WTC11 (cell line): ENCODE results near the gene IFT52. TPM values are rescaled to one million over a fixed set of nuclear protein-coding genes. Genes with fewer than 3 reads are reported as not detected.

Experiments used
- ATAC-seq: fragments of 200-7000 bp; cut with Tn5 transposase; 2 replicates; pipeline ENCODE4 v1.10.0; 2021; ENCODE audit warnings: mild to moderate bottlenecking, moderate library complexity
- CTCF ChIA-PET: fragments of 300-600 bp; sonication (Branson Sonifier 250); formaldehyde crosslinking; loops from one replicate; lab custom pipeline; 2021; ENCODE audit warnings: antibody characterized with exemption; lab: Charles Lee
- POLR2A ChIA-PET: fragments of 350-600 bp; sonication (Branson Sonifier 250); formaldehyde crosslinking; loops from one replicate; lab custom pipeline; 2021; ENCODE audit warnings: antibody characterized with exemption; lab: Charles Lee
- DNase-seq: peaks from one replicate; pipeline ENCODE4 v3.0.0; 2021; ENCODE audit warnings: low spot score
- H3K27ac Mint-ChIP-seq: 2 replicates; pipeline ENCODE4 v1.8.0; 2021; ENCODE audit warnings: mixed read lengths
- H3K27me3 Mint-ChIP-seq: 2 replicates; pipeline ENCODE4 v1.8.0; 2021; ENCODE audit warnings: low read depth, mild to moderate bottlenecking, moderate library complexity, mixed read lengths
- H3K36me3 Mint-ChIP-seq: 2 replicates; pipeline ENCODE4 v1.8.0; 2021; ENCODE audit warnings: mixed read lengths
- H3K4me1 Mint-ChIP-seq: 2 replicates; pipeline ENCODE4 v1.8.0; 2022; ENCODE audit warnings: mixed read lengths
- H3K4me3 Mint-ChIP-seq: 2 replicates; pipeline ENCODE4 v1.8.0; 2021; ENCODE audit warnings: mild to moderate bottlenecking, moderate library complexity, mixed read lengths
- H3K9me3 Mint-ChIP-seq: 2 replicates; pipeline ENCODE4 v1.8.0; 2021; ENCODE audit warnings: mixed read lengths
- CBFB ChIP-seq: sonication (generic); formaldehyde crosslinking; IDR thresholded peaks from 2 replicates; pipeline ENCODE4 v1.8.1; 2022; ENCODE audit warnings: mild to moderate bottlenecking, low read depth, missing genetic modification reagents
- CREB1 ChIP-seq: sonication (generic); formaldehyde crosslinking; IDR thresholded peaks from 2 replicates; pipeline ENCODE4 v1.8.0; 2023; ENCODE audit warnings: mild to moderate bottlenecking, missing genetic modification reagents
- CTCF ChIP-seq: fragments of 200-600 bp; IDR thresholded peaks from 2 replicates; pipeline ENCODE4 v1.8.0; 2022; ENCODE audit warnings: antibody characterized with exemption
- GABPB1 ChIP-seq: sonication (generic); formaldehyde crosslinking; IDR thresholded peaks from 2 replicates; pipeline ENCODE4 v1.8.1; 2023; ENCODE audit warnings: mild to moderate bottlenecking, missing genetic modification reagents
- GTF2I ChIP-seq: fragments of 250-450 bp; sonication (Bioruptor Pico); conservative IDR thresholded peaks from 2 replicates; pipeline ENCODE4 v1.4.0; 2021; ENCODE audit warnings: mild to moderate bottlenecking
- KAT7 ChIP-seq: sonication (generic); formaldehyde crosslinking; IDR thresholded peaks from 2 replicates; pipeline ENCODE4 v1.8.1; 2023; ENCODE audit warnings: missing genetic modification reagents, mild to moderate bottlenecking, borderline replicate concordance
- NFE2L1 ChIP-seq: sonication (generic); formaldehyde crosslinking; IDR thresholded peaks from 2 replicates; pipeline ENCODE4 v1.8.1; 2023; ENCODE audit warnings: missing genetic modification reagents
- NFYB ChIP-seq: sonication (generic); formaldehyde crosslinking; conservative IDR thresholded peaks from 2 replicates; pipeline ENCODE4 v1.8.0; 2022; ENCODE audit warnings: low read depth, missing genetic modification reagents
- NR1H2 ChIP-seq: sonication (generic); formaldehyde crosslinking; IDR thresholded peaks from 2 replicates; pipeline ENCODE4 v1.9.0; 2021; ENCODE audit warnings: mild to moderate bottlenecking, moderate library complexity, missing genetic modification reagents
- PRDM15 ChIP-seq: sonication (generic); formaldehyde crosslinking; IDR thresholded peaks from 2 replicates; pipeline ENCODE4 v1.8.0; 2022; ENCODE audit warnings: missing genetic modification reagents
- PRRX2 ChIP-seq: fragments of 250-450 bp; sonication (Bioruptor Pico); IDR thresholded peaks from 2 replicates; pipeline ENCODE4 v1.8.0; 2021; ENCODE audit warnings: mild to moderate bottlenecking
- RELA ChIP-seq: sonication (generic); formaldehyde crosslinking; IDR thresholded peaks from 2 replicates; pipeline ENCODE4 v1.8.1; 2022; ENCODE audit warnings: missing genetic modification reagents, mild to moderate bottlenecking, borderline replicate concordance
- TCF7 ChIP-seq: sonication (generic); formaldehyde crosslinking; IDR thresholded peaks from 2 replicates; pipeline ENCODE4 v1.8.0; 2022; ENCODE audit warnings: mild to moderate bottlenecking, low read depth, missing genetic modification reagents, moderate library complexity
- TEAD4 ChIP-seq: sonication (generic); formaldehyde crosslinking; IDR thresholded peaks from 2 replicates; pipeline ENCODE4 v1.8.0; 2022; ENCODE audit warnings: mild to moderate bottlenecking, missing genetic modification reagents
- ZNF138 ChIP-seq: sonication (generic); formaldehyde crosslinking; conservative IDR thresholded peaks from 2 replicates; pipeline ENCODE4 v1.8.1; 2022; ENCODE audit warnings: mild to moderate bottlenecking, moderate library complexity, missing genetic modification reagents
- ZNF219 ChIP-seq: sonication (generic); formaldehyde crosslinking; IDR thresholded peaks from 2 replicates; pipeline ENCODE4 v1.8.0; 2023; ENCODE audit warnings: missing genetic modification reagents, mild to moderate bottlenecking, borderline replicate concordance
- ZNF396 ChIP-seq: fragments of 250-450 bp; sonication (Bioruptor Pico); IDR thresholded peaks from 2 replicates; pipeline ENCODE4 v1.8.0; 2021; ENCODE audit warnings: mild to moderate bottlenecking, moderate library complexity, borderline replicate concordance
- ZNF532 ChIP-seq: fragments of 250-450 bp; sonication (Bioruptor Pico); IDR thresholded peaks from 2 replicates; pipeline ENCODE4 v1.9.0; 2021; ENCODE audit warnings: mild to moderate bottlenecking, borderline replicate concordance
- total RNA-seq: library from RNA; stranded (reverse); gene quantifications from 3 replicates; pipeline ENCODE4 v1.2.3, GENCODE V29; 2021
- TF ChIP-seq, protein P1 (sequence below): sonication (generic); formaldehyde crosslinking; IDR thresholded peaks from 2 replicates; pipeline ENCODE4 v1.8.0; 2023; ENCODE audit warnings: mild to moderate bottlenecking, missing genetic modification reagents
- TF ChIP-seq, protein P2 (sequence below): sonication (generic); formaldehyde crosslinking; IDR thresholded peaks from 2 replicates; pipeline ENCODE4 v1.8.1; 2022; ENCODE audit warnings: missing genetic modification reagents, borderline replicate concordance

The IFT52 gene
- total RNA-seq, 1 experiment from 2014 or later = 27.5 TPM

DNA sequence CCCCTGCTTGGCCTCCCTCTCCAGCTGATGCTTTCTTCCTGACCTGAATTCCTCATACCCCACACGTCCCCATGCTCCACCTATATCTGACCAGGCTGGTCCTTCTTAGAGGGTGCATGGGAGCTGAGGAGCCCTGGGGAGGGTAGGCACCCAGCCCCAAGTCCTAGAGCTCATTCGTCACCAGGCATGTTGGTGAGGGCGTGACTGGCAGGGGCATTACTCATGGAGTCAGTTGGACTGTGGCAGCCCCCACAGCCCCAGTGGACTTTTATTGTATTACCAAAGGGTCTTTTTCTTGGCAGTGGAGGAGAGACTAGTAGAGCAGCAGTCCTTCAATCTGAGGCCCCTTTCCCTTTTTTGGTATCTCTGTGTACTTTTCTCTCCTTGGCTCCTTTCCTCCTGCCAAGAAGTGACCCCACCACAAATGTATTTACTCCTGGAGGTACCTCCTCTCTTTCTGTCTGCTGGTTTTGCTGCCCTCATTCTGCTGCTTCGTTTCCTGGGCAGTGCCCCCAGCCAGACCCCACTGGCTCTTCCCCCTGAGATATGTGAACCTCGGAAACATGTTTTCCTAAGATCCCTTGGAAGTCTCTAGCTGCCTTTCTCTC lies 42.4 kb upstream of the IFT52 start (continued):
- TF ChIP-seq CREB1 = no peak
- no peak for TF ChIP-seq NR1H2
- no peak for TF ChIP-seq CBFB
- no peak for TF ChIP-seq ZNF219 (CRISPR knock-in tag)
- TF ChIP-seq KAT7 (CRISPR knock-in tag) = no peak
- TF ChIP-seq GABPB1 (CRISPR knock-in tag) = no peak

DNA sequence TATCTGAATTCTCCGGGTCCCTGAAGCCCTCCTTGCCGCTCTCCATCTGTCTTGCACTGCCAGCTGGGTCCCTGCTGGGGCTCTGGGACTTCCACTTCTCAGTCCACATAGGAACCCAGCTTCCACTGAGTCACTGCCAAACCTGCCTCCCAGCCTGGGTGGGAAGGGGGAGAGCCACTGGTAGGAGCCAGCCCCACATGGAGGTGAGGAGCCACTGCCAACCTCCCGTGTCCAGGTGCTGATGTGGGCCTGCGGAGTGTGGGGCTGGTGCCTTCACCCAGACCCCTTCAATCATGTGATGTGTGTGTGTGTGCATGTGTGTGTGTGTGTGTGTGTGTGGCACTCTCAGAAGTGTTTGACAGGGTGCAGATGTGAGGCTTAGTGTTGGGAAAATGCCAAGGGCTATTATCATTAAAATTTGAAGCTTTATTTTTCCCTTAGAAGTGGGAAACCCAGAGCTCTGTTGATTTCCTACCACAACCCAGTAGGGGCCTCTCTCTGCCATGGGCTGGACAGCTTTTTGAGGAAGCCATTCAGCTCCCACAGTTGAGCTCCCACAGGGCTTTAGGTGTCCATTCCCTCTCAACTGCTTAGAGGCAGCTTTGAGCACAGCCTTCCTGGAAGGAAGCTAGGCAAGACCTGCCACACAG lies 41.2 kb upstream of the IFT52 start:
- peaks cover 19% of the 10 kb centered on the region for H3K9me3 Mint-ChIP-seq

More for the DNA sequence above, 41.2 kb upstream of the IFT52 start:
- ChIA-PET CTCF (interaction anchor here (1.2 to 2.3 kb wide), 3 partner anchors 12 to 201 kb away, joined by 3 to 13 read pairs (median 3); no protein-coding TSS in a partner anchor), POLR2A (no interaction called here)
- peaks cover 36% of the 10 kb centered on the region for H3K36me3 Mint-ChIP-seq
- peaks cover 5% of the 10 kb centered on the region for H3K4me1 Mint-ChIP-seq
- TF ChIP-seq RELA (CRISPR knock-in tag) (no peak), ZNF532 (CRISPR knock-in tag) (no peak), GTF2I (CRISPR knock-in tag) (no peak), ZNF396 (CRISPR knock-in tag) (no peak), TCF7 (CRISPR knock-in tag) (no peak), CTCF (no peak), TEAD4 (CRISPR knock-in tag) (no peak), ZNF138 (no peak), NFYB (CRISPR knock-in tag) (no peak), PRDM15 (CRISPR knock-in tag) (no peak), NFE2L1 (CRISPR knock-in tag) (no peak), PRRX2 (CRISPR knock-in tag) (no peak)
- TF ChIP-seq, protein P1, sequence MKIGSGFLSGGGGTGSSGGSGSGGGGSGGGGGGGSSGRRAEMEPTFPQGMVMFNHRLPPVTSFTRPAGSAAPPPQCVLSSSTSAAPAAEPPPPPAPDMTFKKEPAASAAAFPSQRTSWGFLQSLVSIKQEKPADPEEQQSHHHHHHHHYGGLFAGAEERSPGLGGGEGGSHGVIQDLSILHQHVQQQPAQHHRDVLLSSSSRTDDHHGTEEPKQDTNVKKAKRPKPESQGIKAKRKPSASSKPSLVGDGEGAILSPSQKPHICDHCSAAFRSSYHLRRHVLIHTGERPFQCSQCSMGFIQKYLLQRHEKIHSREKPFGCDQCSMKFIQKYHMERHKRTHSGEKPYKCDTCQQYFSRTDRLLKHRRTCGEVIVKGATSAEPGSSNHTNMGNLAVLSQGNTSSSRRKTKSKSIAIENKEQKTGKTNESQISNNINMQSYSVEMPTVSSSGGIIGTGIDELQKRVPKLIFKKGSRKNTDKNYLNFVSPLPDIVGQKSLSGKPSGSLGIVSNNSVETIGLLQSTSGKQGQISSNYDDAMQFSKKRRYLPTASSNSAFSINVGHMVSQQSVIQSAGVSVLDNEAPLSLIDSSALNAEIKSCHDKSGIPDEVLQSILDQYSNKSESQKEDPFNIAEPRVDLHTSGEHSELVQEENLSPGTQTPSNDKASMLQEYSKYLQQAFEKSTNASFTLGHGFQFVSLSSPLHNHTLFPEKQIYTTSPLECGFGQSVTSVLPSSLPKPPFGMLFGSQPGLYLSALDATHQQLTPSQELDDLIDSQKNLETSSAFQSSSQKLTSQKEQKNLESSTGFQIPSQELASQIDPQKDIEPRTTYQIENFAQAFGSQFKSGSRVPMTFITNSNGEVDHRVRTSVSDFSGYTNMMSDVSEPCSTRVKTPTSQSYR (CRISPR knock-in tag) = no peak
- TF ChIP-seq, protein P2, sequence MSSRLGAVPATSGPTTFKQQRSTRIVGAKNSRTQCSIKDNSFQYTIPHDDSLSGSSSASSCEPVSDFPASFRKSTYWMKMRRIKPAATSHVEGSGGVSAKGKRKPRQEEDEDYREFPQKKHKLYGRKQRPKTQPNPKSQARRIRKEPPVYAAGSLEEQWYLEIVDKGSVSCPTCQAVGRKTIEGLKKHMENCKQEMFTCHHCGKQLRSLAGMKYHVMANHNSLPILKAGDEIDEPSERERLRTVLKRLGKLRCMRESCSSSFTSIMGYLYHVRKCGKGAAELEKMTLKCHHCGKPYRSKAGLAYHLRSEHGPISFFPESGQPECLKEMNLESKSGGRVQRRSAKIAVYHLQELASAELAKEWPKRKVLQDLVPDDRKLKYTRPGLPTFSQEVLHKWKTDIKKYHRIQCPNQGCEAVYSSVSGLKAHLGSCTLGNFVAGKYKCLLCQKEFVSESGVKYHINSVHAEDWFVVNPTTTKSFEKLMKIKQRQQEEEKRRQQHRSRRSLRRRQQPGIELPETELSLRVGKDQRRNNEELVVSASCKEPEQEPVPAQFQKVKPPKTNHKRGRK (CRISPR knock-in tag) = no peak
- H3K4me3 Mint-ChIP-seq = no peak overlapping the region
- no peak for DNase-seq
- ATAC-seq = no peak
- peaks cover 3% of the 10 kb centered on the region; the same call in 1 of the 2 replicates for H3K27me3 Mint-ChIP-seq
- no peak overlapping the region for H3K27ac Mint-ChIP-seq
